Loucy (cell line): ENCODE data around the gene ACMSD.

ENCODE experiments used
- EZH2phosphoT487 ChIP-seq: fragments of 200-600 bp; IDR thresholded peaks from 2 replicates; pipeline ENCODE4 v1.6.1; 2018; ENCODE audit warnings: antibody characterized with exemption, mild to moderate bottlenecking, moderate library complexity, borderline replicate concordance
- TF ChIP-seq, protein P1 (sequence below): fragments of 200-600 bp; sonication (generic); conservative IDR thresholded peaks from 2 replicates; pipeline ENCODE4 v1.5.1; 2014; ENCODE audit warnings: mild to moderate bottlenecking, antibody characterized with exemption, low read length

DNA sequence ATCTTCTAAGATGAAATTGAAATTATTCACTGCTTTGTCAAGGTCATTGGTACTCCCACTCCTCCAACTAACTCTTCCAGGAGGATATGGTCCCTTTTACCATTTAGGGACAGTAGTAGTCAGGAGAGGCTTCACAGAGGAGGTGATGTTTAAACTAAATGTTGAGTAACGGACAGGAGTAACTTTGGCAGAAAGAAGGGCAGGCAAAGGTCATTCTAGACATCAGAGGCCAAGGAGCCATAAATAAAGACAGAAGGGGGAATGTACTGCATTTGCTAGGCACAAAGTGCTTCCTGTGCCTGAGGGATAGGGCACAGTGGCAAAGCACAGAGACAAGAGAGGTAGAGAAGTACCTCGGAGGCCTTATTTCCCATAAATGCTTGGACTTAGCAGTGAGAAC lies 14.6 kb upstream of the ACMSD start:
- TF ChIP-seq, protein P1, sequence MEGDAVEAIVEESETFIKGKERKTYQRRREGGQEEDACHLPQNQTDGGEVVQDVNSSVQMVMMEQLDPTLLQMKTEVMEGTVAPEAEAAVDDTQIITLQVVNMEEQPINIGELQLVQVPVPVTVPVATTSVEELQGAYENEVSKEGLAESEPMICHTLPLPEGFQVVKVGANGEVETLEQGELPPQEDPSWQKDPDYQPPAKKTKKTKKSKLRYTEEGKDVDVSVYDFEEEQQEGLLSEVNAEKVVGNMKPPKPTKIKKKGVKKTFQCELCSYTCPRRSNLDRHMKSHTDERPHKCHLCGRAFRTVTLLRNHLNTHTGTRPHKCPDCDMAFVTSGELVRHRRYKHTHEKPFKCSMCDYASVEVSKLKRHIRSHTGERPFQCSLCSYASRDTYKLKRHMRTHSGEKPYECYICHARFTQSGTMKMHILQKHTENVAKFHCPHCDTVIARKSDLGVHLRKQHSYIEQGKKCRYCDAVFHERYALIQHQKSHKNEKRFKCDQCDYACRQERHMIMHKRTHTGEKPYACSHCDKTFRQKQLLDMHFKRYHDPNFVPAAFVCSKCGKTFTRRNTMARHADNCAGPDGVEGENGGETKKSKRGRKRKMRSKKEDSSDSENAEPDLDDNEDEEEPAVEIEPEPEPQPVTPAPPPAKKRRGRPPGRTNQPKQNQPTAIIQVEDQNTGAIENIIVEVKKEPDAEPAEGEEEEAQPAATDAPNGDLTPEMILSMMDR, result no peak
- TF ChIP-seq EZH2phosphoT487, result no peak
